HL-60 (cell line): ENCODE data around the gene ZBTB1.

Experiments
- REST ChIP-seq: IDR thresholded peaks from 2 replicates; pipeline ENCODE4 v1.6.1; 2012; ENCODE audit warnings: low read depth; ENCODE audit not compliant: insufficient replicate concordance
- TF ChIP-seq, protein P1 (sequence below): IDR thresholded peaks from one replicate; pipeline ENCODE4 v1.5.1; 2011; ENCODE audit warnings: low read length, control low read depth, inconsistent platforms; ENCODE audit not compliant: insufficient read depth

- TF ChIP-seq, protein P1, sequence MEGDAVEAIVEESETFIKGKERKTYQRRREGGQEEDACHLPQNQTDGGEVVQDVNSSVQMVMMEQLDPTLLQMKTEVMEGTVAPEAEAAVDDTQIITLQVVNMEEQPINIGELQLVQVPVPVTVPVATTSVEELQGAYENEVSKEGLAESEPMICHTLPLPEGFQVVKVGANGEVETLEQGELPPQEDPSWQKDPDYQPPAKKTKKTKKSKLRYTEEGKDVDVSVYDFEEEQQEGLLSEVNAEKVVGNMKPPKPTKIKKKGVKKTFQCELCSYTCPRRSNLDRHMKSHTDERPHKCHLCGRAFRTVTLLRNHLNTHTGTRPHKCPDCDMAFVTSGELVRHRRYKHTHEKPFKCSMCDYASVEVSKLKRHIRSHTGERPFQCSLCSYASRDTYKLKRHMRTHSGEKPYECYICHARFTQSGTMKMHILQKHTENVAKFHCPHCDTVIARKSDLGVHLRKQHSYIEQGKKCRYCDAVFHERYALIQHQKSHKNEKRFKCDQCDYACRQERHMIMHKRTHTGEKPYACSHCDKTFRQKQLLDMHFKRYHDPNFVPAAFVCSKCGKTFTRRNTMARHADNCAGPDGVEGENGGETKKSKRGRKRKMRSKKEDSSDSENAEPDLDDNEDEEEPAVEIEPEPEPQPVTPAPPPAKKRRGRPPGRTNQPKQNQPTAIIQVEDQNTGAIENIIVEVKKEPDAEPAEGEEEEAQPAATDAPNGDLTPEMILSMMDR: no peak
- no peak for TF ChIP-seq REST
Observed at GRCh38 chr14:64475585-64476273, 28.8 kb upstream of the ZBTB1 start.
